Nephron (organoid): ENCODE results near the gene CLIC4.
"Not testable (repeated sequence)": the region's sequence is repeated elsewhere in the genome, so short reads cannot be mapped to it uniquely, and the experiment has no call there.

Source experiments
- H3K27ac Mint-ChIP-seq, 3 experiments: 2 replicates each; pipeline ENCODE4 v1.8.0; 2020; ENCODE audit warnings: mixed read lengths in 3 of 3, mild to moderate bottlenecking in 2 of 3, moderate library complexity in 1 of 3
- H3K27me3 Mint-ChIP-seq: 2 replicates; pipeline ENCODE4 v1.8.0; 2021; ENCODE audit warnings: low read depth, mild to moderate bottlenecking, moderate library complexity, mixed read lengths
- H3K36me3 Mint-ChIP-seq: 2 replicates; pipeline ENCODE4 v1.8.0; 2020; ENCODE audit warnings: low read depth, mixed read lengths
- H3K4me1 Mint-ChIP-seq: 2 replicates; pipeline ENCODE4 v1.8.0; 2020; ENCODE audit warnings: mixed read lengths
- H3K4me3 Mint-ChIP-seq, 3 experiments: 2 replicates each; pipeline ENCODE4 v1.8.0; 2020; ENCODE audit warnings: mild to moderate bottlenecking in 3 of 3, mixed read lengths in 3 of 3, moderate library complexity in 2 of 3
- H3K9me3 Mint-ChIP-seq: 2 replicates; pipeline ENCODE4 v1.8.0; 2020; ENCODE audit warnings: mixed read lengths
- CTCF ChIP-seq, 3 experiments: fragments of 200-600 bp; sonication (generic); IDR thresholded peaks; one replicate each; pipeline ENCODE4 v1.5.0; 2021; ENCODE audit warnings: antibody characterized with exemption in 3 of 3; ENCODE audit not compliant: unreplicated experiment in 3 of 3

Gene CLIC4

DNA sequence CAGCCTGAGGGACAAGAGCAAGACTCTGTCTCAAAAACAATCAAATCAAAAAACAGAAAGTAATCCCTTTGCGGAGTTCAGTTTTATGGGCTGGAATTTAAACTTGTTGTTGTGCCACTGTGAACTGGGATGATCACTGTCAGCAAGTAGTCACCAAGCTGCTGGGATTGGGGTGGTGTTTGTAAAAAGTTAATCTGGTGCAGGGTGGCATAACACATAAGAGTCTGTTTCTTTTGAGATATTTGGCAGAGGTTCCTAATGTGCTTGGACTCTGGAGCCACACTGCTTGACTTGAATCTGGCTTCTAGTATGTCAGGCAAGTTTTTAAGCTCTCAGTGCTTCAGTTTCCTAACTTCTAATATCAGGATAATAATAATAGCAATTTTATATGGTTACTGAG is 6.6 kb downstream of the CLIC4 start:
- H3K27me3 Mint-ChIP-seq: no peaks in the 10 kb centered on the region
- H3K4me3 Mint-ChIP-seq: peak overlapping the region in 1 of 3 experiments; percentile 6
- H3K27ac Mint-ChIP-seq: peak overlapping the region; percentile 24 to 52 (median 51)
- no peak for TF ChIP-seq CTCF (IDR thresholded peaks at IDR 0.05; ENCODE audit: unreplicated experiment in 3 of 3)
- peaks cover 19% of the 10 kb centered on the region for H3K36me3 Mint-ChIP-seq
- peaks cover 50% of the 10 kb centered on the region for H3K4me1 Mint-ChIP-seq
- H3K9me3 Mint-ChIP-seq: no peaks in the 10 kb centered on the region

DNA sequence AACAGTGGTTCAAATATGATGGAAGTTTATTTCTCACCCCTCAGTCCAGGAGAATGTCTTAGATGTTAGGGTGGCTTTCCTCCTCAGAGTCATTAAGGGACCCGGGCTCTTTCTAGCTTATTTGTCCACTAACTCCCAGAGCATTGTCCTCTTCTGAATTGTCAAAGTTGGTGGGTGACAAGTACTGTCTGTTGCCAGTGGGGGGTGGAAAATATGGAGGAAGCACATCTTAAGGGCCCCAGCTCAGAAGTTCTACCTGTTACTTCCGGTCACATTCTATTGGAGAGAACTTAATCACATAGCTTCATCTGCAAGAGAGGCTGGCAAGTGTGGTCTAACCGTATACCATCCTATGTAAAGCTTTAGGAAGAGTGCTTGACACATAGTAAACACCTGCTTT is 7.1 kb downstream of the CLIC4 start:
- Mint-ChIP-seq H3K4me3 (no peak overlapping the region), H3K4me1 (peaks cover 46% of the 10 kb centered on the region), H3K9me3 (no peaks in the 10 kb centered on the region), H3K36me3 (peaks cover 19% of the 10 kb centered on the region), H3K27me3 (no peaks in the 10 kb centered on the region), H3K27ac (peak overlapping the region; percentile 24 to 52 (median 51))
- TF ChIP-seq CTCF (IDR thresholded peaks at IDR 0.05; ENCODE audit: unreplicated experiment in 3 of 3): no peak

DNA sequence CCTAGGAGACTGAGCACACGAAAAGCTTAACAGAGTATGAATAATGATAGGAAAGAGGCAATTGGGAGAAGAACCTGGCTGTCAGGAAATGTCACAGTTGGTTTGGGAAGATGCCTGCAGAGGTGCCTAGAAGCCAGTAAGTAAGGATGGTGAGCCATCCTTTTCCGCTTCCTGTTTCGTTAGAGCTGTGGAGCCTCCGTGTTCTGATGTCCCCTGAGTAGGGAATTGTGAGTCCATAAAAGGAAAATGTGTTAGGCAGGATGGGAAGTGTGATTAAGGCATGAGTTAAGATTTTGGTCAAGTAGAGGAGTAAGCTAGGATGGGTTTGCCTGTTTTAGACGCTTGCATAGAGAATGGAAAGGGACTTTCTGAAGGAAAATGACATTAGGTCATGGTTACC is 9.0 kb downstream of the CLIC4 start:
- peaks cover 27% of the 10 kb centered on the region for H3K4me1 Mint-ChIP-seq
- no peak for TF ChIP-seq CTCF (IDR thresholded peaks at IDR 0.05; ENCODE audit: unreplicated experiment in 3 of 3)
- no peaks in the 10 kb centered on the region for H3K9me3 Mint-ChIP-seq
- H3K36me3 Mint-ChIP-seq: peaks cover 17% of the 10 kb centered on the region
- H3K27ac Mint-ChIP-seq: peak overlapping the region in 2 of 3 experiments; percentile 0 to 8
- no peak overlapping the region for H3K4me3 Mint-ChIP-seq
- H3K27me3 Mint-ChIP-seq: no peaks in the 10 kb centered on the region

DNA sequence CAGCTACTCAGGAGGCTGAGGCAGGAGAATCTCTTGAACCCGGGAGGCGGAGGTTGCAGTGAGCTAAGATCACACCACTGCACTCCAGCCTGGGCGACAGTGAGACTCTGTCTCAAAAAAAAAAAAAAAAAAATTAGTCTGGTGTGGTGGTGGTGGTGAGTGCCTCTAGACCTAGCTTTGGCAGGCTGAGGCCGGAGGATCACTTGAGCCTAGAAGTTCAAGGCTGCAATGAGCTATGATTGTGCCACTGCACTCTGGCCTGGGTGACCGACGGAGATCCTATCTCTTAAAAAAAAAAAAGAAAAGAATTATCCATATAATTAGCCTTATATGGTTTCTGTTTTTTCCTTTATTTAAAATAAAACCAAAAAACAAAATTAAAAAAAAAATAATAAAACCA is 10.1 kb downstream of the CLIC4 start:
- H3K9me3 Mint-ChIP-seq, H3K4me3 Mint-ChIP-seq, H3K27me3 Mint-ChIP-seq, H3K27ac Mint-ChIP-seq: not testable (repeated sequence)
- Mint-ChIP-seq H3K4me1 (peaks cover 24% of the 10 kb centered on the region), H3K36me3 (peaks cover 14% of the 10 kb centered on the region)

- Mint-ChIP-seq H3K36me3 (peaks cover 11% of the 10 kb centered on the region), H3K27me3 (no peaks in the 10 kb centered on the region), H3K27ac (no peak overlapping the region), H3K4me3 (no peak overlapping the region), H3K4me1 (peaks cover 19% of the 10 kb centered on the region), H3K9me3 (no peaks in the 10 kb centered on the region)
- no peak for TF ChIP-seq CTCF (IDR thresholded peaks at IDR 0.05; ENCODE audit: unreplicated experiment in 3 of 3)
Measured at GRCh38 chr1:24756395-24756794, 11.1 kb downstream of the CLIC4 start.

- Mint-ChIP-seq H3K9me3 (no peaks in the 10 kb centered on the region), H3K4me3 (no peak overlapping the region), H3K27ac (no peak overlapping the region), H3K4me1 (peaks cover under 1% of the 10 kb centered on the region), H3K27me3 (no peaks in the 10 kb centered on the region), H3K36me3 (peaks cover 4% of the 10 kb centered on the region)
- TF ChIP-seq CTCF (IDR thresholded peaks at IDR 0.05; ENCODE audit: unreplicated experiment in 3 of 3): no peak
Measured at GRCh38 chr1:24759492-24759891, 14.2 kb downstream of the CLIC4 start.
